GM18499 (cell line): ENCODE results near the gene EGLN3.
"Not testable (repeated sequence)": the region's sequence is repeated elsewhere in the genome, so short reads cannot be mapped to it uniquely, and the experiment has no call there.

Source experiments
- ATAC-seq: cut with Tn5 transposase; IDR thresholded peaks from one replicate; pipeline ENCODE4 v1.9.1; 2021; ENCODE audit warnings: moderate number of reproducible peaks; ENCODE audit not compliant: insufficient read depth, unreplicated experiment

EGLN3 gene

DNA sequence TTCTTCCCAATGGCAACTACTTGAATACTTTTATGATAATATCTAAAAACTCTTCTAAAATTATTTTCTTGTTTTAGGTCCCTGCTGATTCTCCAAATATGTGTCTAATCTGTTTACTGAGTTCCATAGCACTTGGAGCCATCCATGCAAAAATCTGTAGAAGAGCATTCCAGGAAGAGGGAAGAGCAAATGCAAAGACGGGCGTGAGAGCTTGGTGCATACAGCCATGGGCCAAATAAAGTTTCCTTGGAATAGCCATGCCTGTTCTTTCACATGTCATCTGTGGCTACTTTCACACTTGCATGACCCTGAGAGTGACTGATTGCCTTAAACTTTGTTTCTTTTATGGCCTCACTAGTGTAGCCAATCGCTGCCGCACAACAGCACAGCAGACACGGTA is 13.0 kb upstream of the EGLN3 start:
- no peak for ATAC-seq

DNA sequence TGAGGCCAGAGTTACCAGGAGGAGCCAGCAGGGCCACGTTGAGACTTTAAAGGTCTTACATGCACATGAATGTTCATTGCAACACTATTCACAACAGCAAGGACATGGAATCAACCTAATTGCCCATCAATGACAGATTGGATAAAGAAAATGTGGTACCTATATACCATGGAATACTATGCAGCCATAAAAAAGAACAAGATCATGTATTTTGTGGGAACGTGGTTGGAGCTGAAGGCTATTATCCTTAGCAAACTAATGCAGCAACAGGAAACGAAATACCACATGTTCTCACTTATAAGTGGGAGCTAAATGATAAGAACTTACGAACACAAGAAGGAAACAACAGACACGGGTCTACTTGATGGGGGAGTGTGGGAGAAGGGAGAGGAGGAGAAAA is 11.6 kb upstream of the EGLN3 start:
- ATAC-seq = not testable (repeated sequence)

DNA sequence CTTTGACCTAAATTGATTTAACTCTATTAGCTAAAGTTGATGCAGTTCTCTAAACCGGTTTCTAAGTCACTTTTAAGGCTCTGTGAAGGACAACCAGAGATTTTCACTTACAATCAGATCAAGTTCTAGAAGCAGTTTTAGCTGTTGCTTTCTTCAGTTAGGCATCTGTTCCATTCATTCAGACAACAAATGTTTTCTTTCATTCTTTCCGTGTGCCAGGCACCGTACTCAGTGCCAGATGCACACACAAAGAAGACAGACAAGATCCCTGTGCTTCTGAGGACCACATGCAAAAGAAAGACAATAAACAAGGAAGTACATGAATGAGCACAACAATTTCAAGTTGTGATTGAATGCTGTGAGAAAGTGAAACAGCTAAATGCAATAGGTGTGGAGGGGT is 11.1 kb upstream of the EGLN3 start:
- no peak for ATAC-seq

DNA sequence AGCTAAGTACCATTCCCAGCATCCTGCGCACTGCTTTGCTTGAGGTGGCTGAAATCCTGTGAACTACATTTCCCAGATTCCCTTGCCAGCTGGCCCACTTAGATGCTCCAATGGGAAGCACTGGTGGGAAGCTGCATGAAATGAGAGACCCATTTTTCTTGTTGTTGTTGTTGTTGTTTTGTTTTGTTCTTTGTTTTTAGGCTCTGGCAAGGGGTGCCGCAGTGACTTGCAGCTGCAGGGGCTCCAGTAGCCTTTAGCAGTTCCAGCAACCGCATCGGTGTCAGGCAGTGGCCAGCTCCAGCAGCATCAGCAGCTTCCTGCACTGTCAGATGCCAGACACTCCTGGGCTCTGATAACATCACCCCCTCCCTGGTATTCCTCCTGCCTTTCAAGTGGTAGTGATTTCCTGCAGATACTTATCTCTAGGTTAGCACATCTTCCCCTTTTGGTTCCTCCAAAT is 8.8 kb upstream of the EGLN3 start:
- ATAC-seq = no peak

DNA sequence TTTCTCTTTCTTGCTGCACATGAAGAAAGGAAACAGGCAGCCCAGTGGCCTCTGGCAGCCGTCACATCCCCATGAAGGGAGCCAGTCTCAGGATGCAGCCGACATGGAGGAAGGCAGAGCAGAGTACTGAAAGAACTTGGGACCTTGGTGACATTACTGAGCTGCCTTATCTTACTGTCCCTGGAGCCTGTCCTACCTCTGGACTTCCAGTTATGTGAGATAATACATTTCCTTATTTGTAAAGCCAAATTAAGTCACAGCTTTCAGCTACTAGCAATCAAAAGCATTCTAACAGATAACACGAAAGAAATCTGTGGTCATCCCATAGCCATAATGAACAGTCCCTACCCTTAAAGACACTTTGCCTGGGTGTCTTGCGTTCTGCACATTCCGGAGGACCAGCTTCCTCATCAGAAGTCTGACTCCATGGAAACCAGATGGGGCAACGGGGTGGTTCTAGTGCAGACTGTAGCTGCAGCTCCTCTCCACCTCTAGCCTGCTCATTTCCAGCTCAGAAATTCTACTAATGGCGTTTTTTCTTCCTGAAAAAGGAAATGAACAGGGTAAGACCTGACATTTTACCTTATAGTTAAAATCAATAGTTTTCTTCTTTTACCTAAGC is 7.8 kb upstream of the EGLN3 start:
- no peak for ATAC-seq

DNA sequence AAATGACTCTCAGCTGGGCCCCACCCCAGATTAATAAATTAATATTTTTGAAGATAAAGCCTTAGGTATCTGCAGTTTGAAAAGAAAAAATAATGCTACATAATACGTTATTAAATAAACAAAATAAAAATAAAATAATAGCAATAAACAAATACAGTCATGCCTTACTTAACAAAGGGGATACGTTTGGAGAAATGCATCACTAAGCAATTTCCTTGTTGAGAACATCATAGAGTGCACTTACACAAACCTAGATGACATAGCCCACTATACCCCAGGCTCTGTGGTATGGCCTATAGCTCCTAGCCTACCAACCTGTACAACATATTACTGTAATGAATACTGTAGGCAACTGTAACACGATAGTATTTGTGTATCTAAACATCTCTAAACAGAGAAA is 7.1 kb upstream of the EGLN3 start:
- ATAC-seq = no peak

DNA sequence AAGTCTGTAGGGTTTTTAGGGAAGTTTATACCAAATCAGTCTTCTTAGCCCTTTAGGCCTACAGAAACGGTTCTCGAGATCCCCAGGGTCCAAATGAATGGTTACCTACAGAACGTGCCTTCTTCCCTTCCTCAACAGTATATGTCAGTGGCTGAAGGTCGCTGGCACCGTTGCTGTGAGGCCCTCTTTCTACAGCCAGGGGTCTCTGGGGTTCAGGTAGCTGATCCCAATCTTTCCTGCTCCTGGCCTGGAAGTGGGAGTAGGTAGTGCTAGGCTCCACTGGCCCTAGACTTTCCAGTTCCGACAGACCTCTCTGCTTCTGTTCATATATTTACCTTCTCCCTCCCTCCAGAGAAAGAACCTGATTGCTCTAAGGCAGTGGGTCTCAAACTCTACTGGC is 6.4 kb upstream of the EGLN3 start:
- no peak for ATAC-seq

DNA sequence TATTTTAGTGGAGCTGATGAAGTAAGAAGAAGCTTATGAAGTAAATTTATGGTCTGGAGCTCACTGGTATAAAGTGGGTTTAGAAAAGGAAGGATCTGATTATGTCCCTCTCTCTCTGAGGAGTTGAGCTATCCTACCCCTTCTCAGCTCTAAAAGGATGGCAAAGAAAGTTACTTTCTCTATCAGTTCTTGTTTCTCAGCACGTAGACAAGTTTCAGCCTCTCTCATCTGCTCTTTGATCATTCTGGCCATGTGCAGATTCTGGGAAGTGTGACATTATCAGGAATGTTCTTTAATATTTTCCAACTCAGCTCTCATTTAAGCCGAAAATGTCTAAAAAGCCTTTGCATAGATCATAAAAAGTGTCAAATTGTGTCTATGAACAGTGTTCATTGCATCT is 5.8 kb upstream of the EGLN3 start:
- ATAC-seq = no peak

DNA sequence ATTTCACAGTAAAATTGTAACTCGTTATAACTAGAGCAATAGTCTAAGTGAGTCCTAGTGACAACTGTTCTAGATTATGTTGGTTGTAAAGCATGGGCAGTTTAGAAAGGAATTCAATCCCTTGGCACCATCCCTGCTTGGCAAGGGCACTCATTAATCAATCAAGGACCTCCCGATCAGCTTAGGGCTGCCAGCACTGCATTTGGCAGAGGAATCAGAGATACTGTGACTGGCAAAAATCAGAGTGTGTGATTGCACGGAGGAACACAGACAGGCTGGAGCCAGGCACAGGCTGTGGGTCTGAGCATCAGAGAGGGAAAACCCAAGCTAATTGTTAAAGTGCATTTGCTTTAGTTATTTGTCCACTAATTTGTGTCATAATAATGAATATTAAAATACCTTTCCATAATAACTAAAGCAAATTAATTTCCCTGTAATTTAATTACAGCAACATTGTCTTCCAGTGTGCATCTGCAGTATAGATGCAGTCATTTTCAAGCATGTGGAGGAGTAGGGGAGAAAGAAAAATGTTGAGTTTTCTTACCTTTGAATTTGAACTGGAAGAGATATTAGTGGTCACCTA is 3.2 kb upstream of the EGLN3 start:
- ATAC-seq = no peak

DNA sequence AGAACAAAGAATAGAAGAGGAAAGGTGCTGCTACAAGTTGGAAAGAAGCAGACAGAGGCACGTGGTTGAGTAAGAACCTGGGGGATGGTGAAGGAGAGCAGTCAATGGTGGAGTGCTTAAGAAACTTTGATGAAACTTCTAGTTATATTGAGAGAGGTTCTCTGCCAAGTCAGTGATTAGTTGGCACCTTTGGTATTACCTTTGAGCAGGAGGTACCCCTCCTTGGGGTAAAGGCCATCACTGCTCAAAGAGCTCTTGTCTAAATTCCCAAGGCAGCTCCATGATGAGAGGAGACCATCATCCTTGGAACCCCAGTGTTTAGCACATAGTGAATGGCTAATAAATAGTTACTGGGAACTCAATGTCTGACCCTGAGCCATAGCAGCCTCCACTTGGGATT is 1.7 kb upstream of the EGLN3 start:
- no peak for ATAC-seq

DNA sequence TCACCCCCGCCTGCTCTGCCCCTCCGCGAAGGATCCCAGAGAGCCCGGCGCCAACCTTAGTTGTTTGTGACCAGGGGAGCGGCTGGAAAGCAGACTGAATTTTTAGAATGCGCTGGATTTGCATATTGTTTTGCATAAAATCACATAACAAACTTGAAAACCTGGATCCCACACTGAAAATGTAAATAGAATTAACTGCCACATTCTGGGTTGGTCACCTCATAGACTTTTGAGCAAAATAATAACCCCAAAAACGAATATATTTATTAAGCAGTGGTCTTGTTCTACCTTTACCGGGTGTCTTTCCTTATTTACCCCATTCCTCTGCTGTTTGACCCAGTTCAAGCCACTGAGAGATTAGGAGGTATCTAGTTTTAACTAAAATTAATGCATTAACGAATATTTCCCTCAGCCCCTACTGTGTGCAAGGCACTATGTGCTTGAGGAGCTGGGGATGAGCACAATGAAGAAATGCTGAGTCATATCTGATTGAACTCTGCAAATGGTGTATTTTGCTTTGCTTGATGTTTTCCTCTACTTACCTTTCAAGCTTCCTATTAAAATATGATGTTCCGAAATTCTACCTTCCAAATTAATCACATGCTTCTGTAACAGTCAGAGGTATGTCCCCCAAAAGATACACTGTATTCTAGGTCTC is 438 bp upstream of the EGLN3 start:
- no peak for ATAC-seq

DNA sequence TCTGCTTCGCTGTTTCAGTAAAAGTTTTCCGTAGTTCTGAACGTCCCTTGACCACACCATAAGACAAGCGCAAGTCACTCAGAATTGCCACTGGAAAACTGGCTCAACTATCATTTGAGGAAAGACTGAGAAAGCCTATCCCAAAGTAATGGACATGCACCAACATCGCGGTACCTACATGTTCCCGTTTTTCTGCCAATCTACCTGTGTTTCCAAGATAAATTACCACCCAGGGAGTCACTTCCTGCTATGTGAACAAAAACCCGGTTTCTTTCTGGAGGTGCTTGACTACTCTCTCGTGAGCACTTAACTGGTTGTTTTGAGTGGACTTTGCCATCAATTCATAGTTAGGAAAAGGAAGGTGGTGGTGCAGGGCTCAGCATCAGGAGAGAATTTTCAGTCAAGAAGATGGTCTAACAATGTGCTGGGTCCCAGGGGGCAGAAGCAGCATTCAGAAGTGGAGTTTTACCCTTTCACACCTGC is 1.4 kb downstream of the EGLN3 start:
- no peak for ATAC-seq

DNA sequence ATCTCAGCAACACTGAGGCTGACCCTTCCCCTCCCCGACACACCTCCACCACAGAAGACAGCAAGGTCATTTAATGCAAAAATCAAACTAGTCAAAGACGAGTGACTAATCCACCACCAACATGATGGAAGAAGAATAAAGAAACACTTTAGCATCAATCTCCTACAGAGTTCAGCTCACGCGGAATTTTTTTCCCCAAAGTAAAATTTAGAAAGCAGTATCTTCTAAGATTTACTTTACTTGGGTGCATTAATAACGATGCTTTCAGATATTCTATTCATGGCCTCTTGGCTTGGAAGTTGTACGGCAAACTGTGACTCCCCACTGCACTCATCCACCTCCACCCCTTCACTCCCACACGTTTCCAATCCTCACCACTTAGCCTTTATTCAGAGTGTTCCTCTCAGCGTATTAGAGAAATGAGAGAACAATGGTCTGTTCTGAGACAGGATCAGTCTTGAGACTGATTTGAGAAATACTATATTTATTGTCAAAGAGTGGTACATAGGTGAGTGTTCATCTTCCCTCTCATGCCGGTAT is 1.9 kb downstream of the EGLN3 start:
- no peak for ATAC-seq

DNA sequence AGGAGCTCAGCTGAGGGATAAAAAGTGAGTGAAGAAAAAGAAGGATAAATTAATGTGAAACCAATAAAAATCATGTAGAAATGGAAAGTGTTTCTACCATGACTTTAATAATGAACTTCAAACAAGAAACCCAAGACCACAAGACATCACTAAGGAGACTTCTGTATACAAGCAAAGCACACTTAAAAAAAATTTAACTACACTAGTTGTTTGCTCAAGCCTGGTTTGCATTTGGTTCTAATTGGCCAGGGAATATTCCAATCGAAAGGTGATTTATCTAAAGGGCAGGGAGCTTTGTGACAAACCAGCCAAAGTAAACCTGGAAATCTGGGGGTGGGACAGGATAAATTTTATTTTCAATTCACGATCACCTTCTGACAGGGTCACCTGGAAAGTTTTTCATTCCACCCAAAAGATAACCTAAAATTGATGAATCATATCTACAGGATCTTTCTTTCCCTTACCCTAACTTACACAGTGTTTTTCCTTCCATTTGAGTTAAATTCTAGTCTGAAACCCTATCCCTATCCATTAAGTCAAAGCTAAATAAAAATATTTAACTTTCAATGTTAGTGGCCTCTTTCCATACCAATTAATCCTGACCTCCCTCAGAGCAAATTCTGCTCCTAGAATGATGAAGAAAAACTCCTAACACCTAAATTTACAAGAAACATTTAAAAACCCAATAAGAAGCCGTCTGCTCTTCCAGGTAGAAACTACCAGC is 2.6 kb downstream of the EGLN3 start:
- no peak for ATAC-seq

DNA sequence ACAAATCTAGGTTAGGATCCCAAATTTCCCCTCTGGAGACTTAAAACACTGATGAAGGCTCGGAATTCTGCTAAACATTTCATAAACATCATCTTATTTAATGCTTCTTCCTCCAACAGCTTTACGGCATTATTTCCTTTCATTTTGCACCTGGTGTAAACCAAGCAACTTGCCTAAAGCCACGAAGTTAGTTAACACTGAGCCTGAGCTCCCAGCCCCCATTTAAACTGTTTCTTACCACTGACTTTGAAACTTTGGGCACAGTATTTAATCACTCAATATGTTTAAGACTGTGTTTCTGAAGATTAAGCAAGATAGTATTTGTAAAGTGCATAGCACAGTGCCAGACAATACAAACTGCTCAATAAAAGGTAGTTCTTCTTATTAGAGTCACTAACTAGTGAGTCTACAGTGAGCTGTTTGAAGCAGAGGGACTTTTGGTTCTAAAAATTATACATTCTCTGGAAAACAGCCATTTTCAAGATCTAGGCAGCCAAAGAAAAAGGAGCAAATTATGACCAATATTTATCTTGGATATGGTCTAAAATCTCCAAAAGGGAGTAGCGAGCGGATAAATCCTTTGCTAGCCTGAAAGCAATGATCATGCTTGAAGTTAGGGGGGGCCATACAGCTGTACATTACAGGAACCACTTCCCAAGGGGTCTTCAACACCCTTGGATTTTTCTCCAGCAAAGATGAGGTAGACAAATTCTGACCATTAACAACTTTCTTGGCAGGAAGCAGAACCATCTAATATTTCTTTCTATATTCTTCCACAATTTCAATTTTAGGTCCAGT is 4.0 kb downstream of the EGLN3 start:
- no peak for ATAC-seq

DNA sequence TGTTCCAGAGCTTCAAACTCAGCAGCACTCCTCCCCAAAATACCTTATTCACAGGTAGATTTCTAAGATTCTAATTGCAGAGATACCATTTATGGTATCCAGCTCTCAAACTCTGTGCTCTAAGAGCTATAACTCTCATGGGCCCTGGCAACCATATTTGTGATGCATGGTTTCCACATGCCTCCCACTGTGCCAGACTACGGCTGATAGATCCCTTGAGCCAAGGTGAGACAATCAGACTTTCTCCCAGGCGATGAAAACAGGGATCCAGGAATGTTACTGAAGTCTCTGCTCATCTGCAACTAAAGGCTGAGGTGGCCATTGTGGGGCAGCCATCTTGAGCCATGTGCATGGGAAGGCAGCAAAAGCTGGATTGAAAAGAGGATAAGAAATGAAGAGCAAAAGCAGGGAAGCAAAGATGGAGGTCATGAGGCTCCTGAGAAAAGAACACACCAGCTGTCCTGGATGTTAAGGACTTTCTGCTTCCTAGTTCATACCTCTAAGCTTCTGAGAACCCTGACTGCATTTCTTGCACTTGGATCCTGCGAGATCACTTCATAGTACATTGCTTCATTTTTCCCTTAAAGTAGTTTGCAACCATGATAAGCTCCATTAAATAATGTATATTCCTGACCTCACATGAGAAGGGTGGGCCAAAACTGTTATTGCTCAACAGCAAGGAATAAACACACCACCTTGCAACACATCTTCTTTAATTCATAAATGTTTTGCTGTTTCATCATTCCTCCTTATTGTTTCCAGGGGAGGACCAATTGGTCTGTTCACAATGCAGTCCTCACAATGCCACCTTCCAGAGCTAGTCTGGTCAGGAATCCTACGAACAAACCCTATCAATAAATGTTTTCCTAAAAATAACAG is 5.4 kb downstream of the EGLN3 start:
- no peak for ATAC-seq

DNA sequence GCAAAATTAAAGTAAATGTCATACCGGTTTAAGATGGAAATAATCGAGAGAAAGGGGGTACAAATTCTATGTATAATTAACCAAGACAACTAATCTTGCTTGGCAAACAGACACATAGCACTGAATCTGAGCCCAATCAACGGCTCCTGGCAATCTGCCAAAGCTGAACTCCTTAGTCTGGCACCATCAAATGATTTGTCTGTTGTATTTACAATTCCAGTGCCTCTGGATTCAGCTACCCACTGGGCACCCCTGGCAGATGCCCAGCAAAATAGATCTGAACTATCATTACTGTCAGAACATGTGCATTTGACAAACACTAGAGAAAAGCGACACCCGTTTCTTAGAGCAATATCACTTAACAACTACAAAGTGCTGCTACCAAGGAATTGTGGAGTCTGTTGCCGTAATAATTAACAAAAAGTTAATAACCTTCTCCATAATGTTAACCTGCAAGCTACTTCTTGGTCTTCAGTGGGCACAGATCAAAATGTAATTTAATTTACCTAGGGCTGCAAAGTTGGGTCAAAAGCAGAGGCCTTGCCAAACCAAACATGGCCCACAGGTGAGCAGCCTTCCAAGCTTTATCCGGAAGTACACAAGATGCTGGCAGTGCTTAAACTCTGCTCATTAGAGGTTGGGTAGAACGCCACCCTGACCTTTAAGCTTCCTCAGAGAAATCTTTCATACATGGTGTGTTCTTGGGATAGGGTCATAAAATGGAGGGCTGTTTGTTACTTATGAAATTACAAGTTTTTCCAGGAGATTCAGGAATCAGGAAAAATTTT is 7.6 kb downstream of the EGLN3 start:
- no peak for ATAC-seq

DNA sequence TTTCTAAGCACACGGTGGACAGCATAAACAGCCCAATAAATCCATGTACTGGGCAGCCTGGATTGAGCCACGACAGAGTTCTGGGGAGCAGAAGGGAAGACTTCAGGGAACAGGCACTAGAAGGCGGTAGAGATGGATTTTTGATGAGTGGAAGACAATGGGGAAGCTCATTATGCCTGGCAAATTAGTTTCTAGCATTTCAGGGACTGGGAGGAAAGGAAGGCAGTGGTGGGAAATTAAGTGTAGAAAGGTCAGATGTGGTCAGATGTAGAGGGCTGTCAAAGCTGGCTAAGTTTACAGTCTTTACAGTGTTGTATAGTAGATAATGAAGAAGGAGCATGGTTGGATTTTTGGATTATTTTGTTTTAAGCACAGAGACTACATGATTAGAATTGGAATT is 9.2 kb downstream of the EGLN3 start:
- no peak for ATAC-seq
